ENCODE data around the gene MAPKAPK3.

Gene MAPKAPK3

DNA sequence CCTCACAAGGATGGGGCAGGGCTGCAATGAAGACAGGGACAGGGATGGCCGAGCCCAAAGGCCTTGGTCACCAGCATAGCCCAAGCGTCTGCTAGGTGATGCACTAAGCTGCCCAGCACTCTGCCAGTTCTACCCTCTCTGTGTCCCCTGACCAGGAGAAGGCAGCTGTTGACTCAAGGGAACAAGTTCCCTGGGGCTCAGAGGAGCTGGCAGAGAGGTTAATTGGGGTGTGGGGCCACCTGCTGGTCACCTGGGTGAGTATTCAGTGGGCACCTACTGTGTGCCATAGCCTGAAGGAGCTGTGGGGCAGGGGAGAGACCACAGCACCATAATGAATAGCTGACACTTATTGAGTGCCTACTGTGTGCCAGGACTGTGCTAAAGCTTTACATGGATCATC, 35.8 kb downstream of the MAPKAPK3 start:
- Histone ChIP-seq H2AFZ (ENCODE audit: low read length) (no peak overlapping the region), H3F3A (ENCODE audit: low read depth) (no peaks in the 10 kb centered on the region), H3K4me1 (ENCODE audit: insufficient read depth, low read length, poor library complexity, severe bottlenecking) (no peaks in the 10 kb centered on the region), H3K9me3 (ENCODE audit: insufficient read depth, low read depth, low read length) (no peaks in the 10 kb centered on the region), H4K20me1 (ENCODE audit: insufficient read depth, low read length, poor library complexity, severe bottlenecking) (no peaks in the 10 kb centered on the region), H3K36me3 (ENCODE audit: insufficient read depth, low read length) (peaks cover 26% of the 10 kb centered on the region; the same call in 1 of the 2 replicates), H3K79me2 (ENCODE audit: insufficient read depth, low read length) (no peaks in the 10 kb centered on the region), H3K27me3 (ENCODE audit: insufficient read depth, low read length, poor library complexity, severe bottlenecking) (no peaks in the 10 kb centered on the region), H3K9me2 (replicated peaks; ENCODE audit: low read depth, low read length) (no peaks in the 10 kb centered on the region), H3K9ac (ENCODE audit: low read depth, low read length, poor library complexity, severe bottlenecking) (no peak overlapping the region), H3K4me3 (ENCODE audit: low read length, poor library complexity, severe bottlenecking) (no peak overlapping the region), H3K4me2 (ENCODE audit: low read depth, low read length, poor library complexity, severe bottlenecking) (no peak overlapping the region)
- TF ChIP-seq, protein P1, sequence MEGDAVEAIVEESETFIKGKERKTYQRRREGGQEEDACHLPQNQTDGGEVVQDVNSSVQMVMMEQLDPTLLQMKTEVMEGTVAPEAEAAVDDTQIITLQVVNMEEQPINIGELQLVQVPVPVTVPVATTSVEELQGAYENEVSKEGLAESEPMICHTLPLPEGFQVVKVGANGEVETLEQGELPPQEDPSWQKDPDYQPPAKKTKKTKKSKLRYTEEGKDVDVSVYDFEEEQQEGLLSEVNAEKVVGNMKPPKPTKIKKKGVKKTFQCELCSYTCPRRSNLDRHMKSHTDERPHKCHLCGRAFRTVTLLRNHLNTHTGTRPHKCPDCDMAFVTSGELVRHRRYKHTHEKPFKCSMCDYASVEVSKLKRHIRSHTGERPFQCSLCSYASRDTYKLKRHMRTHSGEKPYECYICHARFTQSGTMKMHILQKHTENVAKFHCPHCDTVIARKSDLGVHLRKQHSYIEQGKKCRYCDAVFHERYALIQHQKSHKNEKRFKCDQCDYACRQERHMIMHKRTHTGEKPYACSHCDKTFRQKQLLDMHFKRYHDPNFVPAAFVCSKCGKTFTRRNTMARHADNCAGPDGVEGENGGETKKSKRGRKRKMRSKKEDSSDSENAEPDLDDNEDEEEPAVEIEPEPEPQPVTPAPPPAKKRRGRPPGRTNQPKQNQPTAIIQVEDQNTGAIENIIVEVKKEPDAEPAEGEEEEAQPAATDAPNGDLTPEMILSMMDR (conservative IDR thresholded peaks at IDR 0.05; ENCODE audit: low read length): peak; percentile 79
- TF ChIP-seq EZH2phosphoT487 (IDR thresholded peaks at IDR 0.05; ENCODE audit: borderline replicate concordance): no peak

DNA sequence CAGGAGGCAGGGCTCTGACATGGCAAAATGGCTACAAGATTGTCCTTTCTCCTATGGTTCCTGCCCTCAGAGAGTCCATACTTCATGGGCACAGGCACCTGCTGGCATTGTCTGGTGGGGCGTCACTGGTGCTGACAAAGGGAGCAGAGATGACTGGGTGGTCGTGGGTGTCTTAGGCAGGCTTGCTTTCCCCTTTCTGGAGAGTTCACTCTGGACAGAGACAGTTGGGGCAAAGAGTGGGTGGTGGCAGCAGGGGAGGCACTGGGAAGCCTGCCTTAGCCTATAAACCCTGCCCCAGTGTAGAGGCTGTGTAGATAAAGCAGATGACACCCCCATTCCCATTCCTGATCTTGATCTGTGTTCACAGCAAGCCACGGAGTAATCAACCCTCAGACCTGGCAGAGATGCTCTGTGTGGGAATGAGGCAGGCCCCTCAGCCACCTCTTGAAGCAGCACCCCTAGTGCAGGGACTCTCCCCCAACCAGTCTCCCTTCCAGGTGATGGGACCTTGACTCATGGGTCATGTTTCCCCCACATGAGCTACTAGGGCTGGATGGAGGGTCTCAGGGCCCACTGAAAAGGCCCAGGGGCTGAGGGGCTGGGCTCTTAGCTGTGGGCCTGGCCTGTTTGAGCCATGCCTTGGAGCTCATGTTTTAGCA, 37.1 kb downstream of the MAPKAPK3 start:
- Histone ChIP-seq H4K20me1 (ENCODE audit: insufficient read depth, low read length, poor library complexity, severe bottlenecking) (no peaks in the 10 kb centered on the region), H3K36me3 (ENCODE audit: insufficient read depth, low read length) (peaks cover 13% of the 10 kb centered on the region; the same call in 1 of the 2 replicates), H3K9me2 (replicated peaks; ENCODE audit: low read depth, low read length) (no peaks in the 10 kb centered on the region), H3K9ac (ENCODE audit: low read depth, low read length, poor library complexity, severe bottlenecking) (no peak overlapping the region), H3K9me3 (ENCODE audit: insufficient read depth, low read depth, low read length) (no peaks in the 10 kb centered on the region), H3K4me2 (ENCODE audit: low read depth, low read length, poor library complexity, severe bottlenecking) (no peak overlapping the region), H2AFZ (ENCODE audit: low read length) (no peak overlapping the region), H3K79me2 (ENCODE audit: insufficient read depth, low read length) (no peaks in the 10 kb centered on the region), H3K4me1 (ENCODE audit: insufficient read depth, low read length, poor library complexity, severe bottlenecking) (no peaks in the 10 kb centered on the region), H3K4me3 (ENCODE audit: low read length, poor library complexity, severe bottlenecking) (no peak overlapping the region), H3K27me3 (ENCODE audit: insufficient read depth, low read length, poor library complexity, severe bottlenecking) (no peaks in the 10 kb centered on the region), H3F3A (ENCODE audit: low read depth) (no peaks in the 10 kb centered on the region)
- TF ChIP-seq, protein P1 (conservative IDR thresholded peaks at IDR 0.05; ENCODE audit: low read length): no peak
- no peak for TF ChIP-seq EZH2phosphoT487 (IDR thresholded peaks at IDR 0.05; ENCODE audit: borderline replicate concordance)

DNA sequence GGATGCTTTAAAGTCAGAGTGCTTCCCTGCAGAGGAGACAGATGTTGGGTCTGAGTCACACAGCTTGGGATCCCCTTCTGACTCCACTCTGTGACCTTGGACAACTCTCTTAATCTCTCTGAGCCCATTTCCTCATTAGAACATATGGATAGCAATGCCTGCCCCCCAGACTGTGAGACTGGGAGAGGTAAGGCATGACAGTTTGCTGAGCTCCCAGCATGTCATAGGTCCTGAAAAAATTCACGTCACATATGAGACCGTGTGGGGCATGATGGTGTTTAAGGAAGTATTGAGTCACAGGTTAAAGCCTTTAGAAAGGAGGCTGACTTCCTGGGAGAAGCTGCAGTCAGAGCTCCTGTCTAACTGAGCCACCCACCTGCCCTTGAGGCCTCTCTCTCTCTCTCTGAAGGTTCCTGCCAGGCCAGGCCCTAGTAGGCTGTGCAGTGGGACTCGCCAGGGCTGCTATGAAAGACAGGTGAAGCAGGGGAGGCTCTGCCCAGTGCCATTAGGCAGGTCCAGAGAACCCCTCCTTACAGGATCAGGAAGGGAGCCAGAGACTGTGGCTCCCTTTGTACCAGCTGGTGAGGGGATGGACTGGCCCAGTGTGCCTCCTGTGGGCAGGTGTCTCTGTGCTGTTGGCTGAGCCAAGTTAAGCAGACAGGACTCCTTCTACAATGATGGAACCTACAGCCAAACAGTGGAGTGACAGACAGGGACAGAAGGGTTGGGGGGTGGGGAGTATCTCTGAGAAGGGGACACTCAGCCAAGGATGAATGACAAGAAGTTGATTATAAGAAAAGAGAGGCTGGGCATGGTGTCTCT, 38.3 kb downstream of the MAPKAPK3 start:
- Histone ChIP-seq H3K9ac (ENCODE audit: low read depth, low read length, poor library complexity, severe bottlenecking) (no peak overlapping the region), H3F3A (ENCODE audit: low read depth) (no peaks in the 10 kb centered on the region), H3K79me2 (ENCODE audit: insufficient read depth, low read length) (no peaks in the 10 kb centered on the region), H3K4me1 (ENCODE audit: insufficient read depth, low read length, poor library complexity, severe bottlenecking) (no peaks in the 10 kb centered on the region), H2AFZ (ENCODE audit: low read length) (no peak overlapping the region), H3K9me3 (ENCODE audit: insufficient read depth, low read depth, low read length) (no peaks in the 10 kb centered on the region), H4K20me1 (ENCODE audit: insufficient read depth, low read length, poor library complexity, severe bottlenecking) (no peaks in the 10 kb centered on the region), H3K4me3 (ENCODE audit: low read length, poor library complexity, severe bottlenecking) (no peak overlapping the region), H3K27me3 (ENCODE audit: insufficient read depth, low read length, poor library complexity, severe bottlenecking) (no peaks in the 10 kb centered on the region), H3K4me2 (ENCODE audit: low read depth, low read length, poor library complexity, severe bottlenecking) (no peak overlapping the region), H3K9me2 (replicated peaks; ENCODE audit: low read depth, low read length) (no peaks in the 10 kb centered on the region), H3K36me3 (ENCODE audit: insufficient read depth, low read length) (peaks cover 3% of the 10 kb centered on the region; the same call in 1 of the 2 replicates)
- TF ChIP-seq, protein P1 (conservative IDR thresholded peaks at IDR 0.05; ENCODE audit: low read length): no peak
- TF ChIP-seq EZH2phosphoT487 (IDR thresholded peaks at IDR 0.05; ENCODE audit: borderline replicate concordance): no peak
